Ishikawa (cell line): ENCODE results near the gene RALA.

Source experiments
- CEBPB ChIP-seq: IDR thresholded peaks from 2 replicates; pipeline ENCODE4 v1.6.1; 2012
- CREB1 ChIP-seq: IDR thresholded peaks from 2 replicates; pipeline ENCODE4 v1.6.1; 2012; ENCODE audit warnings: low read depth
- EGR1 ChIP-seq: IDR thresholded peaks from 2 replicates; pipeline ENCODE4 v1.6.1; 2012
- EP300 ChIP-seq: IDR thresholded peaks from 2 replicates; pipeline ENCODE4 v1.6.1; 2012; ENCODE audit warnings: borderline replicate concordance
- FOXM1 ChIP-seq: IDR thresholded peaks from 2 replicates; pipeline ENCODE4 v1.6.1; 2012; ENCODE audit warnings: low read depth, borderline replicate concordance
- NFIC ChIP-seq: IDR thresholded peaks from 2 replicates; pipeline ENCODE4 v1.6.1; 2012
- RAD21 ChIP-seq: IDR thresholded peaks from 2 replicates; pipeline ENCODE4 v1.6.1; 2012; ENCODE audit warnings: low read depth
- TAF1 ChIP-seq: IDR thresholded peaks from 2 replicates; pipeline ENCODE4 v1.6.1; 2012; ENCODE audit warnings: low read depth, mild to moderate bottlenecking
- TCF12 ChIP-seq: IDR thresholded peaks from 2 replicates; pipeline ENCODE4 v1.6.1; 2012; ENCODE audit warnings: low read depth
- TEAD4 ChIP-seq: IDR thresholded peaks from 2 replicates; pipeline ENCODE4 v1.6.1; 2012
- YY1 ChIP-seq: IDR thresholded peaks from 2 replicates; pipeline ENCODE4 v1.6.1; 2012; ENCODE audit warnings: low read depth
- ZBTB7A ChIP-seq: IDR thresholded peaks from 2 replicates; pipeline ENCODE4 v1.6.1; 2012; ENCODE audit warnings: low read depth
- TF ChIP-seq, protein P1 (sequence below): IDR thresholded peaks from 2 replicates; pipeline ENCODE4 v1.6.1; 2012
- TF ChIP-seq, protein P2 (sequence below): IDR thresholded peaks from 2 replicates; pipeline ENCODE4 v1.6.1; 2012; ENCODE audit warnings: low read depth, mild to moderate bottlenecking
- TF ChIP-seq, protein P3 (sequence below): IDR thresholded peaks from 2 replicates; pipeline ENCODE4 v1.6.1; 2012

The RALA gene

DNA sequence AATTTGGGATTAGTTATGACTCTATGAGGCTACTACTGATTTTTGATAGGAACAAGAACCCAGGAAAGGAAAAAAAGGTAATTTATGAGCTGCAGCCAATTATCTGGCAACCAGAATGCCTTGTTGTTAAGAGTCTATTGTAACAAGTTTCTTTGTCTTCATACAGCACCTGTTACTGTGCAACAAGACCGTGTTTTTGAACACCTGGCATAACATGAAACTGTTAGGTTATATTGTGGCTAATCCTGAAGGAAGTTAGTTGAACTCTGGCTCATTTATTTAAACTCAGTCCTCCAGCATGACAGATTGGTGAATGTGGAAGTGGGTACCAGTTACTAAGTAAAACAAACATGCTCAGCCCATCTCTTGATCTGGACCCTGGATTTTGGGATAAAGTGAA is 33.0 kb downstream of the RALA start:
- TF ChIP-seq ZBTB7A: no peak
- no peak for TF ChIP-seq YY1
- no peak for TF ChIP-seq CREB1
- TF ChIP-seq TAF1: no peak
- TF ChIP-seq EGR1: no peak

DNA sequence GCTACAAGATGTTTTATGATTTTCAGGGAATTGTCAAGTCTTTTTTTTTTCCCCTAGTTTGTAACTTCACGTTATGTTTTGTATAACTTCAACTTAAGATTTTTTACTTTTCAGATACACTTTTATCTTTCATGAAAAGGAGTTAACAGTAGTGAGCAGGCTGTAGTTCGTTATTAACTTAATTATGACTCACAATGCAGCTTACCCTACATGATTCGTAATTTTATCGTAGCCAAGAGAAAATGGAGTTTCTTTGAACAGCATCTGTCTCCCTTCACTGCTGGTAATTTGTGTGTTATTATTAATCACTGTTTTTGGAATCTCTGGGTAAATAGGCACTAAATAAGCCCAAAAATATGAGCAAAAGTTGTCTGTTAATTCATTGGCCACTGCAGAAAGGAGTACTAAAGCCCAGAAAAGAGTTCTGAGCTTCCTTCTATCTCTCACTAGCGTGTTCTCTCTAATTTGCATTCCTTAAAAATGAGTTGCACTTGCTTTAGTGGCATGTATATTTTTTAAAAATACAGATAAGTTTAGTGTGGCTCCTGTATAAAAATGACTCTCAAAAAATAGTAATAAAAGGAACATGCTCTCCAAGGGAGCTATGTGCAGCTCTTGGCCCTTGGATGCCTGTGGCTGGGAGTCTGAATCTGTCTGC is 36.1 kb downstream of the RALA start:
- TF ChIP-seq ZBTB7A: no peak
- no peak for TF ChIP-seq TAF1
- no peak for TF ChIP-seq YY1
- TF ChIP-seq EGR1: no peak
- TF ChIP-seq, protein P1, sequence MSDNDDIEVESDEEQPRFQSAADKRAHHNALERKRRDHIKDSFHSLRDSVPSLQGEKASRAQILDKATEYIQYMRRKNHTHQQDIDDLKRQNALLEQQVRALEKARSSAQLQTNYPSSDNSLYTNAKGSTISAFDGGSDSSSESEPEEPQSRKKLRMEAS: no peak
- TF ChIP-seq, protein P2, sequence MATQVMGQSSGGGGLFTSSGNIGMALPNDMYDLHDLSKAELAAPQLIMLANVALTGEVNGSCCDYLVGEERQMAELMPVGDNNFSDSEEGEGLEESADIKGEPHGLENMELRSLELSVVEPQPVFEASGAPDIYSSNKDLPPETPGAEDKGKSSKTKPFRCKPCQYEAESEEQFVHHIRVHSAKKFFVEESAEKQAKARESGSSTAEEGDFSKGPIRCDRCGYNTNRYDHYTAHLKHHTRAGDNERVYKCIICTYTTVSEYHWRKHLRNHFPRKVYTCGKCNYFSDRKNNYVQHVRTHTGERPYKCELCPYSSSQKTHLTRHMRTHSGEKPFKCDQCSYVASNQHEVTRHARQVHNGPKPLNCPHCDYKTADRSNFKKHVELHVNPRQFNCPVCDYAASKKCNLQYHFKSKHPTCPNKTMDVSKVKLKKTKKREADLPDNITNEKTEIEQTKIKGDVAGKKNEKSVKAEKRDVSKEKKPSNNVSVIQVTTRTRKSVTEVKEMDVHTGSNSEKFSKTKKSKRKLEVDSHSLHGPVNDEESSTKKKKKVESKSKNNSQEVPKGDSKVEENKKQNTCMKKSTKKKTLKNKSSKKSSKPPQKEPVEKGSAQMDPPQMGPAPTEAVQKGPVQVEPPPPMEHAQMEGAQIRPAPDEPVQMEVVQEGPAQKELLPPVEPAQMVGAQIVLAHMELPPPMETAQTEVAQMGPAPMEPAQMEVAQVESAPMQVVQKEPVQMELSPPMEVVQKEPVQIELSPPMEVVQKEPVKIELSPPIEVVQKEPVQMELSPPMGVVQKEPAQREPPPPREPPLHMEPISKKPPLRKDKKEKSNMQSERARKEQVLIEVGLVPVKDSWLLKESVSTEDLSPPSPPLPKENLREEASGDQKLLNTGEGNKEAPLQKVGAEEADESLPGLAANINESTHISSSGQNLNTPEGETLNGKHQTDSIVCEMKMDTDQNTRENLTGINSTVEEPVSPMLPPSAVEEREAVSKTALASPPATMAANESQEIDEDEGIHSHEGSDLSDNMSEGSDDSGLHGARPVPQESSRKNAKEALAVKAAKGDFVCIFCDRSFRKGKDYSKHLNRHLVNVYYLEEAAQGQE: no peak
- no peak for TF ChIP-seq NFIC
- TF ChIP-seq RAD21: no peak
- TF ChIP-seq TEAD4: no peak
- TF ChIP-seq EP300: no peak
- no peak for TF ChIP-seq FOXM1
- TF ChIP-seq TCF12: no peak
- TF ChIP-seq CEBPB: no peak
- no peak for TF ChIP-seq CREB1
- TF ChIP-seq, protein P3, sequence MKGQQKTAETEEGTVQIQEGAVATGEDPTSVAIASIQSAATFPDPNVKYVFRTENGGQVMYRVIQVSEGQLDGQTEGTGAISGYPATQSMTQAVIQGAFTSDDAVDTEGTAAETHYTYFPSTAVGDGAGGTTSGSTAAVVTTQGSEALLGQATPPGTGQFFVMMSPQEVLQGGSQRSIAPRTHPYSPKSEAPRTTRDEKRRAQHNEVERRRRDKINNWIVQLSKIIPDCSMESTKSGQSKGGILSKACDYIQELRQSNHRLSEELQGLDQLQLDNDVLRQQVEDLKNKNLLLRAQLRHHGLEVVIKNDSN: no peak

DNA sequence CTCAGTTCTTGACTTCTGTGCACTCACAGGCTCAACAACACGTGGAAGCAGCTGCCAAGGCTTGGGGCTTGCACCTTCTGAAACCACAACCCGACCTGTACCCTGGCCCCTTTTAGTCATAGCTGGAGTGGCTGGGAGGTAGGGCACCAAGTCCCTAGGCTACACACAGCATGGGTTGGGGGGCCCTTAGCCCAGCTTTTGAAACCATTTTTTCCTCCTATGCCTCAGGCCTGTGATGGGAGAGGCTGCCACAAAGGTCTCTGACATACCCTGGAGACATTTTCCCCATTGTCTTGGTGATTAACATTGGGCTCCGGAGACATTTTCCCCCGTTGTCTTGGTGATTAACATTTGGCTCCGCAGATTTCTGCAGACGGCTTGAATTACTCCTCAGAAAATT is 38.6 kb downstream of the RALA start:
- TF ChIP-seq TEAD4: no peak
- TF ChIP-seq RAD21: no peak
- TF ChIP-seq TCF12: no peak
- no peak for TF ChIP-seq EGR1
- TF ChIP-seq FOXM1: no peak
- TF ChIP-seq, protein P2: no peak
- TF ChIP-seq, protein P1: no peak

DNA sequence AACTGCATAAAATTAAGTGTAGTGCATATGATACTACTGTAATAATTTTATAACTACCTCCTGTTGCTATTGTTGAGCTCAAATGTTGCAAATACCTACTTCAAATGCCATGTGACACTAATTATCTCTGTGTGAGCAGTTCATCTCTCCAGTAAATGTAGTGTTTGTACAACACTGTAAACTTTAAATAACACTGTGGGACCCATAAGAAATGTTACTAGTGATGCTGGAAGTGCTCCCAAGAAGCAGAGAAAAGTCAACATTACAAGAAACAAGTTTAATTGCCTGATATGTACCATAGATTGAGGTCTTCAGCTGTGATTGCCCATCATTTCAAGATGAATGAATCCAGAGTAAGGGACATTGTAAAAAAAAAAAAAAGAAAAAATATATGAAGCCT is 39.9 kb downstream of the RALA start:
- no peak for TF ChIP-seq EP300
- TF ChIP-seq, protein P1: no peak
- TF ChIP-seq EGR1: no peak
- TF ChIP-seq TCF12: no peak
- TF ChIP-seq TEAD4: no peak
- no peak for TF ChIP-seq FOXM1
- TF ChIP-seq TAF1: no peak
- no peak for TF ChIP-seq CREB1
- TF ChIP-seq NFIC: no peak
- TF ChIP-seq RAD21: no peak
- TF ChIP-seq, protein P2: no peak
- no peak for TF ChIP-seq YY1
- TF ChIP-seq, protein P3: no peak
- TF ChIP-seq ZBTB7A: no peak
- no peak for TF ChIP-seq CEBPB

DNA sequence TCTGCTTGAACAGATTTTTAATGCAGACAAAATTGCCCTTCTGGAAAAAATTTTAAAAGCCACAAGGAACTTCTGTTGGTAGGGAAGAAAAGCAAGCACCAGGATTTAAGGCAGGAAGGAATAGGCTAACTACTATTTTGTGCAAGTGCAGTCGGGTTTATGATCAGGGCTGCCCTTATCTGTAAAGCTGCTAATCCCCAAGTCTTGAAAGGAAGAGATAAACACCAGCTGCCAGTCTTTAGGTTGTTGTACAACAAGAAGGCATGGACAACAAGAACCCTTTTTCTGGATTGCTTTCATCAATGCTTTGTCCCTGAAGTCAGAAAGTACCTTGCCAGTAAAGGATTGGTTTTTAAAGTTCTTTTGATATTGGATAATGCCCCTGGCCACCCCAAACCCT is 40.7 kb downstream of the RALA start:
- TF ChIP-seq RAD21: no peak
- TF ChIP-seq, protein P2: no peak
- TF ChIP-seq ZBTB7A: no peak
- TF ChIP-seq TEAD4: no peak
- no peak for TF ChIP-seq CREB1
- TF ChIP-seq NFIC: no peak
- no peak for TF ChIP-seq TAF1
